ENCODE measurements around the gene CRELD2.

Gene CRELD2

DNA sequence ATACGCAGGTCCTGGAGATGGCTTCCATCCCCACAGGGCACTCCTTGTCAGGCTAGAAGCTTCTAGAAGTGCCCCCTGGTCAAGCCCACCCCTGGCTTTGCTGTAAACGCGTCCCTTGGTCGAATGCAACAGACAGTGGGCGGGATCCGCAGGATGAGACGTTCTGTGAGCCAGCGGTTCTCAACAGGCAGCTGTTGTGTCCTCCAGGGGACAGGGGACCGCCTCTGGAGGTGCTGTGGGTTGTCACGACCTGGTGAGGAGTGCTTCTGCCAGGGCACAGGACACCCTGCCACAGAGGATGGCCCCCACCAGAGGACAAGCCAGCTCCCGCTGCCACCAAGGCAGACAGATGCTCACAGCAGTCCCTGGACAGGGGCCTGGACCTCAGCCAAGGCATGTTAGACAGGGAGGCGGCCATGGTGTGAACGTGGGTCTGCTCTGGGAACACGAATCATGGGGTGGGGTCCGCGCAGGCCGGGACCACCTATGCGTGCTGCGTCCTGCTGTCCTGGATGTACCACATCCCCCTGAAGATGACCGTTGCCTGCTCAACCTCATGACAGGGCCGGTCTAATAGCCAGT is 11.7 kb downstream of the CRELD2 start:
- in situ Hi-C loops (cut with HindIII; ENCODE audit: low pct_ligation_motif_present, low sequenced_read_pairs): no loop called here
- Histone ChIP-seq H3K27ac (no peak overlapping the region), H3K27me3 (replicated peaks) (no peaks in the 10 kb centered on the region), H3K36me3 (replicated peaks) (peaks cover 6% of the 10 kb centered on the region), H3K4me3 (ENCODE audit: low read depth, low read length) (no peak overlapping the region)
- TF ChIP-seq, protein P1, sequence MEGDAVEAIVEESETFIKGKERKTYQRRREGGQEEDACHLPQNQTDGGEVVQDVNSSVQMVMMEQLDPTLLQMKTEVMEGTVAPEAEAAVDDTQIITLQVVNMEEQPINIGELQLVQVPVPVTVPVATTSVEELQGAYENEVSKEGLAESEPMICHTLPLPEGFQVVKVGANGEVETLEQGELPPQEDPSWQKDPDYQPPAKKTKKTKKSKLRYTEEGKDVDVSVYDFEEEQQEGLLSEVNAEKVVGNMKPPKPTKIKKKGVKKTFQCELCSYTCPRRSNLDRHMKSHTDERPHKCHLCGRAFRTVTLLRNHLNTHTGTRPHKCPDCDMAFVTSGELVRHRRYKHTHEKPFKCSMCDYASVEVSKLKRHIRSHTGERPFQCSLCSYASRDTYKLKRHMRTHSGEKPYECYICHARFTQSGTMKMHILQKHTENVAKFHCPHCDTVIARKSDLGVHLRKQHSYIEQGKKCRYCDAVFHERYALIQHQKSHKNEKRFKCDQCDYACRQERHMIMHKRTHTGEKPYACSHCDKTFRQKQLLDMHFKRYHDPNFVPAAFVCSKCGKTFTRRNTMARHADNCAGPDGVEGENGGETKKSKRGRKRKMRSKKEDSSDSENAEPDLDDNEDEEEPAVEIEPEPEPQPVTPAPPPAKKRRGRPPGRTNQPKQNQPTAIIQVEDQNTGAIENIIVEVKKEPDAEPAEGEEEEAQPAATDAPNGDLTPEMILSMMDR (IDR thresholded peaks at IDR 0.05; ENCODE audit: low read depth, low read length, missing control alignments): no peak
- no peak for DNase-seq

DNA sequence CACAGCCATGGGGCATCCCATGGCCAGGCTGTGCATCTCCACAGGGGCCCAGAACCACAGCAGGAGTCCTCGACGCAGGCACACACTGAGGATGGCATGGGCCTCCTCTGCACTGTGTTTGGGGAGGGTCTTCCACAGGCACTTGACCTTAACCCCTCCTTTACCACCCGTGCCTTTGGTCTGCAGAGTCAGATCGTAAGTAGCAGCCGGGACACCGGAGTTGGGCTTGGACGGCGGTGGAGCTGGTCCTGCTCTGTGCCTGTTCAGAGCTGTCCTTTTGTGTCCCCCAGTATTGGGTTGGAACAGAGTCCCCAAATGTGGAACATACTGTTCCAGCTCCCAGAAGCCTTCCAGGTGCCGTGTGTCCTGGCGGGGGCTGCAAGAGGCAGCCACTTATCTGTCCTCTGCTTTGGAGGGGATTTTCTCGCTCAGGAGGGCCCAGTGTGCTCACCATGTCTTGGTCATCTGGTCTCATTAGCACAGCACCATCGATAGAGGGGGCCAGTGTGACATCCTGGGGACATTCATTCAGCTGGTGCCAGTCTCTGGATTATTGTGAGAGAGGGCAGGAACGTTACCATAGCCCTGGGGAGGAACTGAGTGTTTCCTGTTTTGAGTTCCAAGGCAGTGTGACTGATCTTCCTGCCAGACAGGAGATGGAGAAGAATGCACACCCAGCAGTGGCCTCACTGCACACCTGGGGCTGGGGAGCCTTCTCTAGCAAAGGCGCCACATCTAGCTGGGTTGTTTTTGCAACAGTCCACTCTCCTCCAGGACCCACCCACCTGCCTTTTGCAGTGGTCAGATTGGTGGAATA is 12.4 kb downstream of the CRELD2 start:
- in situ Hi-C loops (cut with HindIII; ENCODE audit: low pct_ligation_motif_present, low sequenced_read_pairs): no loop called here
- peak; percentile 35 for DNase-seq
- H3K4me3 ChIP-seq (ENCODE audit: low read depth, low read length): no peak overlapping the region
- H3K27ac ChIP-seq: no peak overlapping the region
- H3K27me3 ChIP-seq (replicated peaks): no peaks in the 10 kb centered on the region
- TF ChIP-seq, protein P1 (IDR thresholded peaks at IDR 0.05; ENCODE audit: low read depth, low read length, missing control alignments): peak; percentile 66
- H3K36me3 ChIP-seq (replicated peaks): peaks cover 4% of the 10 kb centered on the region

DNA sequence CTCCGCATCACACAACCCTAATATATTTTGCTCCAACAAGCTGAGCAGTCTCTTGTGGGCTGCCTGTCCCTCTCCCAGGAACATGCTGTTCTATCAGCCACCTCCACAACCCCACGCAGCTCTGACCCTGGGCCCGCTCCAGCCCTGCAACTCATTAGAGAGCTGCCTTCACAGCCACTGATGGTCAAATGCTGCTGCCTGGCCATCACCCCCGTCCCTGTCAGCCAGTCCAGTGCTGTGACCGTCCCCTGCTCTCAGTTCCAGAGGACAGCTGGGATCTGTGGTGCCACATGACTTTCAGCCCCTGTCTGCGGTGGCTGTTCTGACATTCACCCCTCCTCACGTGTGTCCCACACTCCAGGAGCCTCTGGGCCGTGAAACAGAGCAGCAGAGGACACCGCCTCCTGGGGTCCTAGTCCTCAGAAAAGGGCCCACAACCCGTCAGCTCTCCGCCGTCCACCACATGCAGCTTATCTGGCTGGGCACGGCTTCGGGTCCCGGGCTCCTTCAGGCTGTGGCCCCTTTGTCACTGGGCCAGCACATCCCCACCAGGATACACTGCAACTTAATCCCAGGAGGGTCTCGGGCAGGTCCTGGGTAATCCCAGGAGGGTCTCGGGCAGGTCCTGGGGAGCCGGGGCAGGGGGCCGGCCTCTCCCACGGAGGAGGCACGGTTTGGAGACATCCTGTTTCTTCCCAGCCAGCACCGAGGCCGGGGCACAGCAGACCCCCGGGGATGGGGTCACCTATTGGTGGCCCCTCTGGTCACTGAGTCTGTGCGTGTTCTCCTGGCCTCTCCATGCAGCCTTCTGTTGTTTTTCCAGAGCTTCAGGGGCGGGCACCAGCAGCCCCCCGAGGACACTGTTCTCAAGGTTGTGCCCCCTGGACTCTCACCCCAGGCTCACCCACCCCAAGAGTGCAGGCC is 15.1 kb downstream of the CRELD2 start:
- H3K27me3 ChIP-seq (replicated peaks): no peaks in the 10 kb centered on the region
- no peak for DNase-seq
- H3K27ac ChIP-seq: no peak overlapping the region
- TF ChIP-seq, protein P1 (IDR thresholded peaks at IDR 0.05; ENCODE audit: low read depth, low read length, missing control alignments): no peak
- in situ Hi-C loops (cut with HindIII; ENCODE audit: low pct_ligation_motif_present, low sequenced_read_pairs): no loop called here
- H3K4me3 ChIP-seq (ENCODE audit: low read depth, low read length): no peak overlapping the region
- H3K36me3 ChIP-seq (replicated peaks): no peaks in the 10 kb centered on the region

DNA sequence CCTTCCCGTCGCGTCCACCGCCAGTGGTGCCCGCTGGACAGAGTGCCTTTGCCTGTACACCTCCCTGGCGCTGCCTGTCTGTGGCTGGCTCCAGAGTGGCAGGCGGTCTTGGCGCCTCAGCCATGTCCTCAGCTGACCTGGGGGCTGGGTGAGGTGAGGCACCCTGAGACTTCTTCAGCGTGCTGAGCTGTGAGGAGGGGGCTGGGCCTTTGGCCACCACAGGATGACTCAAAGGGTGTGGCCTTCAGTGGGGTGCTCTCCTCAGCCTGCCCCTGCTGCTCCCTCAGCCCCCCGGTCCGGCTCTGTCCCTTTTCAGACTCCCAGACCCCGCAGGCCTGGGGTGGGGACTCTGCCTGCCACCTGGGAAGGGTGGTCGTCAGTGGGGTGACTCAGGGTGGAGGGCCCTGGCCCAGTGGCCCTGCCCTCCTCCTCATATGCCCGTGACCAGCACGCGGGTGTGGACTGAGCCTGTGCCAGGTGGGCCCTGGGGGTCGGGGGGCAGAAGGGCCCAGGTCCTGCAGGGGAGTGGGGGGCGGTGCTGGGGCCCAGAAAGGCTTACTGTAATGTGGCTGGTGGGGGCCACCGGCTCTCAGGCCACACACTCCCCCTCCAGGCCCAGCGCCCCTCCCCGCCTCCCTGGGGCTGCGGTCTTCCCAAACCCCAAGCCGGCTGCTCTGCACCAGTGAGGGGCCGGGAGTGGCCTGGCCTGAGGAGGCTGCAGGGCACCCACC is 15.9 kb downstream of the CRELD2 start:
- in situ Hi-C loops (cut with HindIII; ENCODE audit: low pct_ligation_motif_present, low sequenced_read_pairs): no loop called here
- no peaks in the 10 kb centered on the region for H3K36me3 ChIP-seq (replicated peaks)
- H3K27me3 ChIP-seq (replicated peaks): no peaks in the 10 kb centered on the region
- TF ChIP-seq, protein P1 (IDR thresholded peaks at IDR 0.05; ENCODE audit: low read depth, low read length, missing control alignments): no peak
- H3K4me3 ChIP-seq (ENCODE audit: low read depth, low read length): no peak overlapping the region
- DNase-seq: no peak
- H3K27ac ChIP-seq: no peak overlapping the region

DNA sequence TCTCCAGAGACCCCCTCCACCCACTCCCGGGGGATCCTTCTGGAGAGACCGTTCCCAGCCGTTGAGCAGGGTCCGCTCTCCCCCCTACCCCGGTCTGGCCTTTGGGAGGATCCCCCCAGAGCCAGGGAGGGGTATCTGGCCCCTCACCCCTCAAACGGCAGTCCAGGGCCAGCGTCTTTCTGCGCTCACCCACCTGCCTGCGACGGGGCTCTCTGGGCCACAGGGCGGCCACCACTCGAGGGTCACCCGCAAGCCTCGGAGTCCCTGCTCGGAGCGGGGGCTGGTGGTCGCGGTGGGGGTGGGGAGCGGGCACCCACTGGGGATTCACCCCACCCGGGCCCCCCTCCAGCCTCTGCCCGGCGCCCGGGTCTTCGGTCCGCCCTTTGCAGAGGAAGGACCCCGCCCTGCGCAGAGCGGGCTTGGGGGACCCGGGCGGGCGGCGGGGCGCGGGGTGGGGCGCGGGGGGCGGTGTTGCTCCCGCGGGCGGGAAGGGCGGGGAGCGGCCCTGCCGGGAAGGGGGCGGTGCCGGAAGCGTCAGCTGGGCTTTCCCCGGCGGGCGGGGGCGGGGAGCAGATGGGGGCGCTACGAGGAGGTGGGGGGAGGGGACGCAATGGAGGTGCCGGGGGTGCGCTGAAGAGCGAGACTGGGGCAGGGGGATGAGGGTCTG is 16.6 kb downstream of the CRELD2 start:
- TF ChIP-seq, protein P1 (IDR thresholded peaks at IDR 0.05; ENCODE audit: low read depth, low read length, missing control alignments): no peak
- Histone ChIP-seq H3K4me3 (ENCODE audit: low read depth, low read length) (no peak overlapping the region), H3K27ac (no peak overlapping the region), H3K27me3 (replicated peaks) (no peaks in the 10 kb centered on the region), H3K36me3 (replicated peaks) (no peaks in the 10 kb centered on the region)
- in situ Hi-C loops (cut with HindIII; ENCODE audit: low pct_ligation_motif_present, low sequenced_read_pairs): no loop called here
- DNase-seq: no peak

Data from brain microvascular endothelial cell (primary cell).